Measurements from ENCODE around the gene UBR3. TPM values are rescaled to one million over a fixed set of nuclear protein-coding genes. Genes with fewer than 3 reads are reported as not detected.

UBR3 gene
- total RNA-seq, 1 experiment from 2014 or later = 48.9 TPM

- no peak for TF ChIP-seq EZH2 (IDR thresholded peaks at IDR 0.05; ENCODE audit: borderline replicate concordance, low read depth, low read length, poor library complexity, severe bottlenecking)
- TF ChIP-seq, protein P1, sequence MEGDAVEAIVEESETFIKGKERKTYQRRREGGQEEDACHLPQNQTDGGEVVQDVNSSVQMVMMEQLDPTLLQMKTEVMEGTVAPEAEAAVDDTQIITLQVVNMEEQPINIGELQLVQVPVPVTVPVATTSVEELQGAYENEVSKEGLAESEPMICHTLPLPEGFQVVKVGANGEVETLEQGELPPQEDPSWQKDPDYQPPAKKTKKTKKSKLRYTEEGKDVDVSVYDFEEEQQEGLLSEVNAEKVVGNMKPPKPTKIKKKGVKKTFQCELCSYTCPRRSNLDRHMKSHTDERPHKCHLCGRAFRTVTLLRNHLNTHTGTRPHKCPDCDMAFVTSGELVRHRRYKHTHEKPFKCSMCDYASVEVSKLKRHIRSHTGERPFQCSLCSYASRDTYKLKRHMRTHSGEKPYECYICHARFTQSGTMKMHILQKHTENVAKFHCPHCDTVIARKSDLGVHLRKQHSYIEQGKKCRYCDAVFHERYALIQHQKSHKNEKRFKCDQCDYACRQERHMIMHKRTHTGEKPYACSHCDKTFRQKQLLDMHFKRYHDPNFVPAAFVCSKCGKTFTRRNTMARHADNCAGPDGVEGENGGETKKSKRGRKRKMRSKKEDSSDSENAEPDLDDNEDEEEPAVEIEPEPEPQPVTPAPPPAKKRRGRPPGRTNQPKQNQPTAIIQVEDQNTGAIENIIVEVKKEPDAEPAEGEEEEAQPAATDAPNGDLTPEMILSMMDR (conservative IDR thresholded peaks at IDR 0.05; ENCODE audit: low read depth, low read length) = no peak
- intact Hi-C loops (cut with micrococcal nuclease; ENCODE audit: unreplicated experiment) = no loop called here
- no peaks in the 10 kb centered on the region for H3K27me3 ChIP-seq (replicated peaks; ENCODE audit: insufficient read depth, low read depth, low read length, poor library complexity)
- BruUV-seq (replicated peaks) = no TSS peak
- H3K4me3 ChIP-seq (ENCODE audit: low read depth, low read length, poor library complexity, severe bottlenecking) = no peak overlapping the region
- POLR2A ChIA-PET (ENCODE audit: low non-redundant PET) = no interaction called here
- no peaks in the 10 kb centered on the region for H3K36me3 ChIP-seq (ENCODE audit: insufficient read depth, low read length, poor library complexity, severe bottlenecking)
- CTCF ChIA-PET = interaction anchor here (0.6 kb wide), 1 partner anchor 457 kb away, joined by 8 read pairs; no protein-coding TSS in a partner anchor
- no peak overlapping the region for H3K27ac ChIP-seq (ENCODE audit: low read depth, low read length, poor library complexity, severe bottlenecking)
- no peaks in the 10 kb centered on the region for H3K9me3 ChIP-seq (ENCODE audit: low read depth, low read length, poor library complexity, severe bottlenecking)
- DNase-seq (ENCODE audit: low spot score) = no peak
- H3K4me1 ChIP-seq (ENCODE audit: insufficient read depth, low read length, poor library complexity, severe bottlenecking) = no peaks in the 10 kb centered on the region
These were observed 82.1 kb downstream of the UBR3 start for GRCh38 chr2:169909376-169909775.

- BruUV-seq (replicated peaks) = no TSS peak
These were observed 83.0 kb downstream of the UBR3 start for GRCh38 chr2:169910109-169910799.

DNA sequence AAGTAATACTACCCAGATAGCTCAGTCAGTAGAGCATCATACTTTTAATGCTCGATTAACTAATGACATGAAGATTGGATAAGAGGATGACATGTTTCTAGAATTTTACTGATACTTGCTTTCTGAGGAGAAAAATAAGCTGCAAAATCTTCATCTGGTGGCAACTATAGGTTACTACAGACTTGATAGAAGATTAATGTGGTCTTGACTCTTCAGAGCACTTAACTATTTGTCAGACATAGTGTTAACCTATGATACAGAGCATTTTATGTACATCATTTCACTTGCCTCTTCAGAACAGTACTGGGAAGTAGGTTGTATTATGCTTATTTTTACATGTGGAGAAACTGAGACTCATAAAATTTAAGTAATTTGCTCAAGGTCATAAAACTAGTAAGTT, 83.9 kb downstream of the UBR3 start:
- CTCF ChIA-PET = no interaction called here
- Histone ChIP-seq H3K9me3 (ENCODE audit: low read depth, low read length, poor library complexity, severe bottlenecking) (no peaks in the 10 kb centered on the region), H3K4me1 (ENCODE audit: insufficient read depth, low read length, poor library complexity, severe bottlenecking) (no peaks in the 10 kb centered on the region), H3K36me3 (ENCODE audit: insufficient read depth, low read length, poor library complexity, severe bottlenecking) (no peaks in the 10 kb centered on the region), H3K27me3 (replicated peaks; ENCODE audit: insufficient read depth, low read depth, low read length, poor library complexity) (no peaks in the 10 kb centered on the region), H3K4me3 (ENCODE audit: low read depth, low read length, poor library complexity, severe bottlenecking) (no peak overlapping the region), H3K27ac (ENCODE audit: low read depth, low read length, poor library complexity, severe bottlenecking) (no peak overlapping the region)
- DNase-seq (ENCODE audit: low spot score) = no peak
- POLR2A ChIA-PET (ENCODE audit: low non-redundant PET) = no interaction called here
- no TSS peak for BruUV-seq (replicated peaks)
- TF ChIP-seq, protein P1 (conservative IDR thresholded peaks at IDR 0.05; ENCODE audit: low read depth, low read length) = no peak
- TF ChIP-seq EZH2 (IDR thresholded peaks at IDR 0.05; ENCODE audit: borderline replicate concordance, low read depth, low read length, poor library complexity, severe bottlenecking) = no peak
- intact Hi-C loops (cut with micrococcal nuclease; ENCODE audit: unreplicated experiment) = no loop called here

More at GRCh38 chr2:169910109-169910799, 83.0 kb downstream of the UBR3 start:
- CTCF ChIA-PET = interaction anchor here (0.6 kb wide), 1 partner anchor 458 kb away, joined by 8 read pairs; no protein-coding TSS in a partner anchor
- Histone ChIP-seq H3K36me3 (ENCODE audit: insufficient read depth, low read length, poor library complexity, severe bottlenecking) (no peaks in the 10 kb centered on the region), H3K4me3 (ENCODE audit: low read depth, low read length, poor library complexity, severe bottlenecking) (no peak overlapping the region), H3K4me1 (ENCODE audit: insufficient read depth, low read length, poor library complexity, severe bottlenecking) (no peaks in the 10 kb centered on the region), H3K27ac (ENCODE audit: low read depth, low read length, poor library complexity, severe bottlenecking) (no peak overlapping the region), H3K9me3 (ENCODE audit: low read depth, low read length, poor library complexity, severe bottlenecking) (no peaks in the 10 kb centered on the region), H3K27me3 (replicated peaks; ENCODE audit: insufficient read depth, low read depth, low read length, poor library complexity) (no peaks in the 10 kb centered on the region)
- TF ChIP-seq, protein P1 (conservative IDR thresholded peaks at IDR 0.05; ENCODE audit: low read depth, low read length) = no peak
- no peak for TF ChIP-seq EZH2 (IDR thresholded peaks at IDR 0.05; ENCODE audit: borderline replicate concordance, low read depth, low read length, poor library complexity, severe bottlenecking)
- DNase-seq (ENCODE audit: low spot score) = no peak
- intact Hi-C loops (cut with micrococcal nuclease; ENCODE audit: unreplicated experiment) = no loop called here
- POLR2A ChIA-PET (ENCODE audit: low non-redundant PET) = no interaction called here

All from A673 (cell line).